NCI-H1105 (cell line): Measurements from ENCODE around the gene HOMER3.

Source experiments
- DNase-seq: peaks from one replicate; lab custom pipeline; 2025; lab: John Stamatoyannopoulos, UW

The HOMER3 gene

GRCh38 chr19:18900700-18901481, 40.1 kb downstream of the HOMER3 start:
- no peak for DNase-seq

- no peak for DNase-seq
Observed at GRCh38 chr19:18899624-18900560, 41.1 kb downstream of the HOMER3 start.

GRCh38 chr19:18898607-18899408, 42.2 kb downstream of the HOMER3 start:
- DNase-seq, result no peak

GRCh38 chr19:18898081-18898606, 42.9 kb downstream of the HOMER3 start:
- DNase-seq, result no peak

- no peak for DNase-seq
Observed at GRCh38 chr19:18897094-18898029, 43.7 kb downstream of the HOMER3 start.

GRCh38 chr19:18896421-18896841, 44.6 kb downstream of the HOMER3 start:
- DNase-seq, result no peak

DNA sequence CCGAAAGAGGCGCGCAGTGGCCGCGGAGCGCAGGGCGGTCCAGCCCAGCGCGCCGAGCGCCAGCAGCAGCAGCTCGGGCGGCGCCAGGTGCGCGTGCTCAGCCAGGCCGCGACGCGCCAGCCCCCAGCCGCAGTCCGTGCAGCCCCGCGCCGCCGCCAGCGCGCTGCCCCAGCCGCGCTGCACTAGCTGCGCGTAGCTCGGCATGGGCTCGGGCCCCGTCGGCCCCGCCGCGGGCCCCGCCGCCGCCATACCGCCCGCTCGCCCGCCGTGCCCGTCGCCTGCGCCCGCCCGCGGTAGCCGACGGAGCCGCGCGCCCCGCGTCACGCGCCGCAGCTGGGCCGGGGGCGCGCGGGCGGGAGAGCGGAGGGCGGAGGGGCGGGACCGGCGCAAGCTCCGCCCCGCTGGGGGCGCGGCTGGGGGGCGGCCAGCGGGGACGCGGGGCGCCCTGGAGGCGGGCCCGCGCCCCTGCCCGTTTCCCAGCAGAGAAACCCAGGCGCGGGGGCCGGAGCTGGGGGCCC, 45.1 kb downstream of the HOMER3 start, which contains the start of gene CERS1:
Gene CERS1 (minus strand): TSS at position 335 of the 518 bp plus-strand sequence. CDS start 86 bp downstream, at position 249.
- DNase-seq, result peak; percentile 31

DNA sequence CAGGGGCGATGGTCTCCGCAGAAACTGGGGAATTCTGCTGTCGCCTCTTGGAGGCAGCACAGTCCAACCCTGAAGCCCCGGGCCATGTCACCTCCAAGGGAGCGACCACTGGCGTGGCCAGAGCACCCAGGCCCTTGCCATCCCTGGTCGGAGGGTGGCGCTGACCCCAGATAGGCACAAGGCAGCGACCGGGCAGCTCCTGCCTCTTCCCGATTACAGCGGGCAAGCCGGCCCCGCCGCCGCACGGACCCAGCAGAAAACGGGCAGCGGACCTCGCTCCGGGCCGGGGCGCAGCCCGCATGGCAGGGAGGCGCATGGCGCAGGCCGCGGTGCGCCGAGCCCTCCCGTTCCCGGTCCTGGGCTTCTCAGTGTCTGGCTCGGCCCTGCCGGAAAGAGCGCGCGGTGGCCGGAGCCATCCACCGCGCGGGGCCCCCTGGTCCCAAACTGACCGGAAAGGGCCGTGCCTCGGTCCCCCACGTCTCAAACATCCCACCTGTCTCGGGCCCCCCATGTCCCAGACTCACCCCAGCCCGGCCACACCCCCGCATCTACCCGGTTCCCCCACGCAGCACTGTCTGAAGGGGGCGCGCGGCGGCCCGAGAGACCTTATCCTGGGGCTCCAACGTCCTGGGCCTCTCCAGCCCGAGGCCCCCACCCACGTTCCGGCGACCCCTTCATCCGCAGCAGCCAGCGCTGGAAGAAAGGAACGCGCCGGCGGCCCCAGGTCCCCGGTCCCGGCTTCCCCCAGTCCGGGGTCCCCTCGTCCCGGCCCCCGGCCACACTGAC, 45.8 kb downstream of the HOMER3 start:
- DNase-seq, result peak; percentile 10

DNA sequence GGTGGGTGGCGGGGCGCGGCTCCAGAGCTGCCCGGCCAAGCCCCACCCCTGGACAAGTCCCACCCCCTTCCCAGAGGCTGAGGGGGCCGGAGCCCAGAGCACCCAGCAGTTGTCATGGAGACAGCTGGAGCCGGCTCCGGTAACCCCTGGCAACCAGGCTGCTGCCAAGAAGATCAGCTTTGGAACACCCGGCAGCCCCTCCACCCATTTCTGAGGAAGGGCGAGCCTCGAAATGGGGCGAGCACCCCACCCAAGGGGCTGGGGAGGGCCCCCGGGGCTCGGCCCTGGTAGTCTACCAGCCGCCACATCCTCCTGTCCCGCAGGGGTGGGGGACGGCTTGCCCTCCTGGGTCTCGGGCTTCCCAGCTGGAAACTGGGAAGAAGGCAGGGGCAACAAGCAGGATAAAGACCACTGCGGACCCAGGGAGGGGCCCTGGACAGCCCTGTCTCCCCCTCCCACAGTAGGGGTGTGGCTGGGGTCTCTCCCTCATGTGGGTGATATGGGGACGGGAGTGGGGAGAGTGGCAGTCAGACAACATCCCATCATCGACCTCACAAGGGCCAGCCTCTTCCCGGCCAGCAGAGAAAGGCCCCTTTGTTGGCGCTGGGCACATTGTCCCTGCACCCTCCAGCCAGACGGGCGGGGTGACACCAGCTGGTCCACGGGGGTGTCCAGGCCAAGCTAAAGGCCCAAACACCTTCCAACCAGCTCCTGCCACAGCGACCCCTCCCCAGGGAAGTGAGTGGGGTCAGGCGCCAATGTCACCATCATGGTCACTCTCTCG, 46.6 kb downstream of the HOMER3 start:
- DNase-seq, result peak; percentile 96

DNA sequence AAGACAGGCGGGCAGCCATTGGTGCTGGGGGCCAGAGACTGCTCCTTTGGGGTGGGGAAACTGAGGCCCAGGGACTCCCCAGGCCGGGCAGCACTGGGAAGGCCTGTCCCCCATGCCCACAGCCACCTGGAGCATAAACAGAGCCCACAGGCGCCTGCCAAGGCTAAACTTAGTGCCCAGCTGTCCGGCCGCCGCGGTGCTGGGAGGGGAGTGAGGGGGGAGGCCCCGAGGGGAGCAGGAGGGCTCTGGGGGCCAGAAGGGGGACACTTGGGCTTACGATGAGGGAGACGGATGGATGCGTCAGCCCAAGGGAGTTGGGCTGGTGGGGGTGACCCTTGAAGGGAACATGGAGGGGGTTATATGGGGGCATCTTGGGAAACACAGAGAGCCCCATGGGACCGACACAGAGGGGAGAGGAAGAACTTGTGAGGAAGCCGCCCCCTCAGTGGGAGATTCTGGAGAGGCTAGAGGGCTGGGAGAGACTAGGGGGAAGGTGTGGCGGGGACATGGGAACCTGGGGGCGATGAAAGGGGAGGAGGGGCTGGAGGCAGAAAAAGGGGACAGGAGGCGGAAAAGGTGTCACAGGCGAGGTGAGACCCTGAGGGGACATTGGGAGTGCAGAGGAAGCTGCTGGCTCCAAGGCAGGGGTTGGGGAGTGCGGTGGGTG, 47.3 kb downstream of the HOMER3 start:
- DNase-seq, result no peak

DNA sequence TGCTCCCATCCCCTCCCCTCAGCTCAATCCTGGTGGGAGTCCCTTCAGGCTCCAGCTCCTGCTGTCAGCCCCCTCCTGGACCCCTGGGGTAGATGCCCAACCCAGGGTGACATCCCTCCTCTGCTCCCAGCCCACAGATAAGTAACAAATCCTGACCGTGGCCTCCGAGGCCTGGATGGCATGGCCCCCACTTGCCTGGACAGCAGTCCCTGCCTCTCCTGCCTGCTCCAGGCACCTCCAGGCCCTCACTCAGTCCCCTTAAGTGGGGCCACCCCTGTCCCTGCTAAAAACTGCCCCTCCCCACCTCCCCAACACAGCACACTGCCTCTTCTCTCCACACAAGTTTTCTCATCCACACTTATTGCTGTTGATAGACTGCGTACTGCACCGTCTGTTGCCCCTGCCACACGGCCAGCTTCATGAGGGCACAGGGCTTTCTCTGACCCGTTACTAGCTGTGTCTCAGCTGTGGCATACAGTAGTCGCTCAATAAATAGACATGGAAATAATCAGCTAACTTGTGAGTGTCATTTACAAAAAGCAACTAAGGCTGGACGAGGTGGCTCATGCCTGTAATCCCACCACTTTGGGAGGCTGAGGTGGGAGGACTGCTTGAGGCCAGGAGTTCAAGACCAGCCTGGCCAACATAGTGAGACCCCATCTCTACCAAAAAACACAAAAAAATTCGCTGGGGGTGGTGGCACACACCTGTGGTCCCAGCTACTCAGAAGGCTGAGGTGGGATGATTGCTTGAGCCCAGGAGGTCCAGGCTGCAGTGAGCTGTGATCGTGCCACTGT, 50.9 kb downstream of the HOMER3 start:
- DNase-seq, result no peak

GRCh38 chr19:18886972-18887371, 54.0 kb downstream of the HOMER3 start:
- no peak for DNase-seq

- no peak for DNase-seq
Observed at GRCh38 chr19:18883526-18884304, 57.3 kb downstream of the HOMER3 start.

DNA sequence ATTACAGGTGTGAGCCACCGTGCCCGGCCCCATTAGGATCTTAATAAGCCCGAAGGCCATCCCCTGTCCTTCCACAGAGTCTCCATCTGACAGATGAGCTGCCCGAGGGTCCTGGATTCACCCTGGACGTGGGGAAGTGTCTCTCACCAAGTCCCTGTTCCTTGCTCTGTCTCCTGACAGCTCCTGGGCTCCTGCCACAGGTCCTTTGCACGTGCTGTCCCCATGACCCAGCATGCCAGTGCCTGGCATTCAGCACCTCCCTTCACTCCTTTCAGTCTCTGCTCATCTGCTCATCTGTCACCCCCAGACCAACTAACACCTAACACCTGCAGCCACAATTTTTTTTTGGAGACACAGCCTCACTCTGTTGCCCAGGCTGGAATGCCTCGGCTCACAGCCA, 59.5 kb downstream of the HOMER3 start:
- no peak for DNase-seq

- DNase-seq, result no peak
Observed at GRCh38 chr19:18879579-18880373, 61.2 kb downstream of the HOMER3 start.
